HG03066 (cell line): ENCODE data around the gene LRRC23.
A peak's percentile ranks its signal among the peaks of the same experiment; 100 is the strongest.

Source experiments
- ATAC-seq: cut with Tn5 transposase; IDR thresholded peaks from one replicate; pipeline ENCODE4 v1.9.1; 2021; ENCODE audit warnings: low read depth; ENCODE audit not compliant: unreplicated experiment

Gene LRRC23

GRCh38 chr12:6923851-6924250, 19.2 kb downstream of the LRRC23 start:
- ATAC-seq: no peak

DNA sequence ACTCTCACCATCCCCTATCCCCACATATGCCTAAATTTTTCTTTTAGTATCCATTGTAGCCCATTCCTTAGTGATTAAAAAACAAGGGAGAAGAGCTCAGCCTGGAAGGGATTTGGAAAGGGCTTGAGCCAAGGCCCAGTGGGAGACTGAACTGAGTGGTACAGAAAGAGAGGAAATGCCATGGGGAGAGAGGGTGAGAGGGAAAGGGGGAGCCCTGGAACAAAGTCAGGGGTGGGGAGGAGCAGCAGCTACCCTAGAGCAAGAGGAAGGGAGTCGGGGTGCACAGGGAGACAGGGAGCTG, 20.6 kb downstream of the LRRC23 start:
- ATAC-seq: no peak

GRCh38 chr12:6925540-6926279, 21.1 kb downstream of the LRRC23 start:
- no peak for ATAC-seq

GRCh38 chr12:6927379-6928021, 22.9 kb downstream of the LRRC23 start, which contains the start of gene ATN1:
Gene ATN1, plus strand, starts transcription at chr12:6927959. Its CDS starts 6,043 bp downstream, at chr12:6934002.
- ATAC-seq: no peak

GRCh38 chr12:6928022-6928702, 23.5 kb downstream of the LRRC23 start:
- no peak for ATAC-seq

DNA sequence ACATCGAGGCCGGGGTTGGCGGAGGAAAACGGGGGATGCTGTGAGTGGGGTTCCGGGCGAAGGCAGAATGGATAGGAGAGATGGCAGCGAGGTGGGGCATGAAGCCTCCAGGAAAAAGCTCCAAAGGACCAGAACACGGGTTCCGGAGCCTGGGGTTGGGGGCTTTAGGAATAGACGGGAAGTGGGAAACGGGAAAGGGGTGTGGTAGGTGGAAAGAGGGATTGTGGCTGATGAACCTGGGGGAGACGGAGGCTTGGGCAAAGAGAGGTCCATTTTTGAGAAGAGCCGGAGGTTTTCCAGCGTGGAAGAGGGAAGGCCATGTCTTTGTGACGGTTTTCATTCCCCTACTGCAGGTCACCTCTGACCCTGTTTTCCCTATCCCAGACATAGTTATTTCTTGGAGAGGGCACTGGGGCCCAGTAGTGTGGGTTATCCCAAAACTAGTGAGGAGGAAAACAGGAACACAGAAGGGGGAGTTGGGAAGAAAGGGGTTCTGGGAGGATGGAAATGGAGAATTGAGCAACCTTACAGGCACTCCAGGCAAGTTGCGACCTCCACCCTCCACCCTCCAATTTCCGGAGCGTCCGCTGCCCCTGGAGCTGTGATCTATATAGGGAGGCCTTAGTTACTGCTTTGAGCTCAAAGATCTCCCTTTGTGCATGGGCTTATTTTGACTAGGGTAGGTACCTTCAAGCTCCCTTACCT, 24.2 kb downstream of the LRRC23 start:
- ATAC-seq: no peak

GRCh38 chr12:6929466-6930452, 25.1 kb downstream of the LRRC23 start:
- ATAC-seq: no peak

- no peak for ATAC-seq
Observed at GRCh38 chr12:6932766-6933165, 28.1 kb downstream of the LRRC23 start.

GRCh38 chr12:6934110-6934509, 29.5 kb downstream of the LRRC23 start:
- no peak for ATAC-seq

- no peak for ATAC-seq
Observed at GRCh38 chr12:6935371-6936193, 31.0 kb downstream of the LRRC23 start.

DNA sequence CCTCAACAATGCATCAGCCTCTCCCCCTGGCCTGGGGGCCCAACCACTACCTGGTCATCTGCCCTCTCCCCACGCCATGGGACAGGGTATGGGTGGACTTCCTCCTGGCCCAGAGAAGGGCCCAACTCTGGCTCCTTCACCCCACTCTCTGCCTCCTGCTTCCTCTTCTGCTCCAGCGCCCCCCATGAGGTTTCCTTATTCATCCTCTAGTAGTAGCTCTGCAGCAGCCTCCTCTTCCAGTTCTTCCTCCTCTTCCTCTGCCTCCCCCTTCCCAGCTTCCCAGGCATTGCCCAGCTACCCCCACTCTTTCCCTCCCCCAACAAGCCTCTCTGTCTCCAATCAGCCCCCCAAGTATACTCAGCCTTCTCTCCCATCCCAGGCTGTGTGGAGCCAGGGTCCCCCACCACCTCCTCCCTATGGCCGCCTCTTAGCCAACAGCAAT, 31.6 kb downstream of the LRRC23 start:
- no peak for ATAC-seq

- ATAC-seq: peak; percentile 2
Observed at GRCh38 chr12:6936636-6937480, 32.2 kb downstream of the LRRC23 start.

GRCh38 chr12:6937481-6938352, 33.1 kb downstream of the LRRC23 start:
- ATAC-seq: peak; percentile 78

- ATAC-seq: no peak
Observed at GRCh38 chr12:6938353-6939190, 34.0 kb downstream of the LRRC23 start.

- no peak for ATAC-seq
Observed at GRCh38 chr12:6939191-6939540, 34.5 kb downstream of the LRRC23 start.

GRCh38 chr12:6941267-6941666, 36.6 kb downstream of the LRRC23 start:
- ATAC-seq: no peak
